NAMALWA (cell line): ENCODE measurements around the gene HSD17B2.
"Not testable (repeated sequence)": the region's sequence is repeated elsewhere in the genome, so short reads cannot be mapped to it uniquely, and the experiment has no call there.

Experiments used
- DNase-seq: peaks from one replicate; pipeline ENCODE4 v3.0.0-alpha.2; 2015; ENCODE audit warnings: low spot score

The HSD17B2 gene

GRCh38 chr16:82082097-82082496 is 47.0 kb downstream of the HSD17B2 start:
- DNase-seq, result no peak

DNA sequence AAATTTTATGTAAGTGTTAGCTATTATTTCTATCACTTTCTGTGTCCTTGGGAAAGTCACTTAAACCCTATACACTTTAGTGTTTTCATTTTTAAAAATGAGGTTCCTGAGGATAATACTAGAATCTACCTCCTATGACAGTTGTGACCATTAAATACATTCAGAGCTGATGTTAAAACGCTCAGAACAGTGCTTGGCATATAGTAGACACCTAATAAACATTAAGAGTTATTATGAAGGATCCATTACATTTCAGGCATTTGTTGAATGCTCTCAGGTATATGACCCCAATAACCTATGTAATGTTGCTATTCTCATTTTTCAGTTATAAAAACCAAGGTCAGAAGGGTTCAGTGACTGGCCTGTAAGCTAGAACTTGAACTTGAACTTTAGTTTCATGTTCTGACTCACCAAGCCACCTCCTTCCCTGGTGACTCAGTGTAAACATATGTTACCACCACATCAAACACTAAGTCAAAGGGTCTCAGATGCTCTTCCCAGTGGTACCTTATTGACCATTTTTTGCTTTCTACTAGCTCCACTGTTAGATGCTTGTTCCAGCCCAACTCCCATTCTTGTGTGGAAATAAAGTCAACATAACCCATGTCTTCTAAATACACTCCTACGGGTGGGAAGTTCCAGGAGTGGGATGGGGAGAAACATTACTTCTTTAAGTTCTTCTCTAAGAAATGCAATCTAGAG is 47.6 kb downstream of the HSD17B2 start:
- DNase-seq, result no peak

DNA sequence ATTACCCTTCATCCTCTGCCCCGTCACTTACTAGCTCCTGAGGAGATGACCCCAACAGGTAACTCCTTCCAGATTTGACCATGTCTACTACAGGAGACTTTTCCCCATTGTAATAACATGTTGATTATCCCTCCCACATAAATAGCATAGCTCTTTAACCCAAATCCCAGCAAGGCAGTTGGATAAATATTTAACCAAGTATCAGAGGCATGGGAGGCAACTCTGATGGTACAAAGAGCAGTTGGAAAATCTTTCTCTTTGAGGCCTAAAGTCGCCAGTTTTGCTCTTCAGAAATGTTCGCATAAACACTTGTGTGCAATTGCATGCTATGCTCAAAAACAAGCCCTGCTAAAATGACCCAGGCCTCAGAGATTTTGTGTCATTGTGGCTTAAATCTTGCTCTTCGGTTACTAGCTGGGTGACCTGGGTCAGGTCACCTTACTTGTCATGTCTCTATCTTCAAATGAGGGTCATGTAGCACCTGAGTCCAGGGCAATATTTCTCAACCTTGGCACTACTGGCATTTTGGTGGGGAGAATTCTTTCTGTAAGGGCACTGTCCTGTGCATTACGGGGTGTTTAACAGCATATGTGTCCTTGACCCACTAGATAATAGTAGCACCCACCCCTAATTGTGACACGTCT is 48.8 kb downstream of the HSD17B2 start:
- DNase-seq, result no peak

DNA sequence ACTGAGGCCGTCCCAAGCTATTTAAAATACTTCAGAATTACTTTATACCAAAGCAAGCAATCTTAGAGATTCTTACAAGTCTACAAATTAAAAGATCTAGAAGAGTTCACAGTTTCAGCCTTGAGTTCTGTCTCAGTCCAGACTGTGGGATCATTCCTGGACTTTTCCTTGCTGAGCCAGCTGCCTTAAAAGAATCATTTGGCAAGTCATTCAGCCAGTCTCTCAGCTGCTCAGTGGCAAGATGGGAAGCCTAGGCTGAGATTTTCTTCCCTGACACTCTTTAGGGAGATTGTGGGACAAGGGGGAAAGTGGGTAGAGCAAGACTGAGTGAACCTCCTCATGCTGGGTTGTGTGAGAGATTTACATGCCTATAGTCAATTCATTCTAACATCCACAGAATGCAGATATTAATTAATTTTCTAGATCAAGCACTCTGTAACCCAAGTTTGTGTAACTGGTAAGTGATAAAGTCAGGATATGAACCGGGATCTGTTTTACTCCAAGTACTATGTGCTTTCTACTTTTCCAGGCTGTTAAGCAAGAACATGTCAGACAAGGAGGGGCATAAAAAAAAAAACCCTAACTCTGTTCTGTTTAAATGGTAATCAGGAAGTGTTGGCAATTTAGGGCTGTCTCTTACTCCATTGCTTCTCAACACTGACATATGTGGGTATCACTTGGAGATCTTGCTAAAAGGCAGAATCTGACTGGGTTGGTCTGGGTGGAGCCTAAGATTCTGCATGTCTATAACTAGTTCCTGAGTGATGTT is 50.1 kb downstream of the HSD17B2 start:
- DNase-seq, result no peak

GRCh38 chr16:82088483-82088882 is 53.4 kb downstream of the HSD17B2 start:
- no peak for DNase-seq

- no peak for DNase-seq
Observed at GRCh38 chr16:82091241-82091640, 56.2 kb downstream of the HSD17B2 start.

- no peak for DNase-seq
Observed at GRCh38 chr16:82092711-82093110, 57.7 kb downstream of the HSD17B2 start.

DNA sequence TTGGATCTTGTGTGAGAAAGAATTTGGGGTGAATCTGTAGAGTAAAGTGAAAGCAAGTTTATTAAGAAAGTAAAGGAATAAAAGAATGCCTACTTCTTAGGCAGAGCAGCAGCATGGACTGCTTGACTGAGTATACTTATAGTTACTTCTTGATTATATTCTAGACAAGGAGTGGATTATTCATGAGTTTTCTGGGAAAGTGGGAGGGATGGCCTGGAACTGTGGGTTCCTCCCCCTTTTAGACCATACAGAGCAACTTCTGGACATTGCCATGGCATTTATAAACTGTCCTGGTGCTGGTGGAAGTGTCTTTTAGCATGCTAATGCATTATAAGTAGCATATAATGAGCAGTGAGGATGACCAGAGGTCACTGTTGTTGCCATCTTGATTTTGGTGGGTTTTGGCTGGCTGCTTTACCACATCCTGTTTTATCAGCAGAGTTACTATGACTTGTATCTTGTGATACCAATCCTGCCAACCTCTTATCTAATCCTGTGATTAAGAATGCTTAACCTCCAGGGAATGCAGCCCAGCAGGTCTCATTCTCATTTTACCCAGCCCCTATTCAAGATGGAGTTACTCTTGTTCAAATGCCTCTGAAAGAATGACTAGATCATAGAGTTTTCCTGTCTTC is 58.7 kb downstream of the HSD17B2 start:
- no peak for DNase-seq

DNA sequence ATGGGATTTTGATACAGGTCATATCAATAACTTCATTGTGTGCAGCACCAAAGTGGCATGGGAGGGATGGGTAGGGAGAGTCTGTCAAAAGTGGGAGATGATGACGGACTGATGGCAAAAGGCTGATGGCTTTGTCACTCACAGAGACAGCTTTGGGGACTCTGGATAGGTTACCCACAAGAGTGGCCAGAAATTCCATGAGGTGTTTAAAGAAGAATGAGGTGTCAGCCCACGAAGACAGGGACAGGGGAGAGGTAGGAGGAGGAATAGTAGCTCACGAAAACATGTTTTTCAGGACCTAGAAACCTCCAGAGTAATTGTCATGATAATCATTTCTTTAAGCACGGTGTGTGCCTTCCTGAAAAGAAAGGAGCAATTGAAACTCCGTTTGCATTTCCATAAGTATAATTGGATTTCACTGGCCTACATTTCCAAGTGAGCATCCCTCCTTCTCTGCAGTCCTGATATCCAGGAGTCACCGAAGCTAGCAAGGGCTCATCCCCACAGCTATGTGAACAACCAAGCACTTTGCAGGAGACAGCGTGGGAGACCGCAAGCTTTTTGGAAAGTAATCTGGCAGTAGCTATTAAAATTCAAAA is 60.0 kb downstream of the HSD17B2 start:
- no peak for DNase-seq

DNA sequence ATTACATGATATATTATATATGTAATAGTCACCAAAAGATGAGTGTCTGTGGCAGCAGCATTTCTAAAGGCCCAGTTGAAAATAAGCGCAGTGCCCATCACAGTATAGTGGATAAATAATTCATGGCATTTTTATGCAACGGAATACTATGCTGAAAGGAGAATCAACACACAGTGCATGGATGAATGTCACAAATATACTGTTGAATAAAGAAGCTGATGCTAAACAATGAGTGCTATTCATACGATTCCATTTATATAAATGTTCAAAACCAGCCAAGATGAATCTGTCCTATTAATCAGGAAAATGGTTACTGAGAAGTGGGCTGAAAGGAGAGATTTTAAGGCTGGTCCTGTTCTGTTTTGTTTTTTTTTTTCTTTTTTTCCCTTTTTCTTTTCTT is 61.6 kb downstream of the HSD17B2 start:
- no peak for DNase-seq

DNA sequence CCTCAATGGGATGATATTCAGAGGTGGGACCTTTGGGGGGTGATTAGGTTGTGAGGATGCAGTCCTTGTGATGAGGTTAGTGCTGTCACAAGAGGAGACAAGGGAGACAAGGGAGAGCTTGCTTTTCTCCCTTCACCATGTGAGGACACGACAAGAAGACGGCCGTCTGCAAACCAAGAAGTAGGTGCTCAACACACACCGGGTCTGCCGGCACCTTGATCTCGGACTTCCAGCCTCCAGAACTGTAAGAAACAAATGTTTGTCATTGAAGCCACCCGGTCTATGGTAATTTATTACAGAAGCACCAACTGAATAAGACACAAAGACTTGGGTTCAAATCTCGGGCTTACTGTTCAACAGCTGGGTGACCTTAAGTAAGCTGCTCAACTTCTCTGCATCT is 70.1 kb downstream of the HSD17B2 start:
- no peak for DNase-seq

GRCh38 chr16:82108100-82108499 is 73.0 kb downstream of the HSD17B2 start:
- DNase-seq, result no peak

GRCh38 chr16:82108774-82109173 is 73.7 kb downstream of the HSD17B2 start:
- DNase-seq, result no peak

GRCh38 chr16:82109266-82109665 is 74.2 kb downstream of the HSD17B2 start:
- DNase-seq, result not testable (repeated sequence)

GRCh38 chr16:82111944-82112343 is 76.9 kb downstream of the HSD17B2 start:
- DNase-seq, result no peak

DNA sequence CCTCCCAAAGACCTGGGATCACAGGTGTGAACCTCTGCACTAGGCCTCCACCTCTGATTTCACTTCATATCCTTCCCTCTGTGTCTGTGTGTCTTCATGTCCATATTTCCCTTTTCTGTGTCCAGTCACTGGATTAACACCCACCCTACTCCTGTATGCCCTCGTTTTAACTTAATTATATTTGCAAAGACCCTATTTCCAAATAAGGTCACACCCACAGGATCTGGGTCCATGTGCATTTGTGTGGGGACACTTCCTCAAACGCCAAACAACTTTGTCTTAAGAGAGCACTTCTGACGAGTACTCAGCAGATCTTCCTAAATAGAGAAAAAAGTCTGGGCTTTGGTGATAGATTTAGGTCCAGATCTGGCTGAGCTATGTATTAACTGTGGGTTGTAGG is 78.7 kb downstream of the HSD17B2 start:
- no peak for DNase-seq

- no peak for DNase-seq
Observed at GRCh38 chr16:82116535-82116934, 81.5 kb downstream of the HSD17B2 start.

DNA sequence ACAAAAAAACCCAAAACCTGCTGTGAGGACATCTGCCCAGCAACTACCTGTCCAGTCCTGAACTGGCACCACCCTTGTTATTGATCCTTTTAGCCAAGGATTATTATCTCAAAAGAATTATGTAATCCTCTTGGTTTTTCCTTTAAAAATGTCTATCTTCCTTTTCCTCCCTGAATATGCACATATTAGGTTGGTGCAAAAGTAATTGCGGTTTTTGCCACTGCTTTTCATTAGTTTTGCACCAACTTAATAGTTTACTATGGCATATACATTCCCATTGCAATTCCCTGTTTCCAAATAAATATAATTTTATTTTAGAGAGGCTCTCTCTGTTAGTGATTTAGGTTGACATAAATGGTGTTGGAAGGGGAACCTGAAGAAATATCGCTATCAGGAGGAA is 83.7 kb downstream of the HSD17B2 start:
- no peak for DNase-seq

- no peak for DNase-seq
Observed at GRCh38 chr16:82119405-82119804, 84.4 kb downstream of the HSD17B2 start.

- no peak for DNase-seq
Observed at GRCh38 chr16:82124651-82125050, 89.6 kb downstream of the HSD17B2 start.

GRCh38 chr16:82129881-82130280 is 94.8 kb downstream of the HSD17B2 start:
- DNase-seq, result no peak

GRCh38 chr16:82133798-82134197 is 98.7 kb downstream of the HSD17B2 start:
- DNase-seq, result no peak
